Measurements from ENCODE around the gene ZCWPW1.

GRCh38 chr7:100446040-100446439, 17.5 kb upstream of the ZCWPW1 start:
- TF ChIP-seq MAX (IDR thresholded peaks at IDR 0.05; ENCODE audit: low read depth, low read length) (no peak), CTCF (IDR thresholded peaks at IDR 0.05; ENCODE audit: low read depth, low read length) (no peak), POLR2A (IDR thresholded peaks at IDR 0.05; ENCODE audit: extremely low read depth, insufficient read length) (no peak)
